PC-3 (cell line): ENCODE results near the gene LRRC39. TPM values are rescaled to one million over a fixed set of nuclear protein-coding genes. Genes with fewer than 3 reads are reported as not detected.

ENCODE experiments used
- ATAC-seq: fragments of 200-7000 bp; cut with Tn5 transposase; 2 replicates; pipeline ENCODE4 v1.9.1; 2020; ENCODE audit warnings: mild to moderate bottlenecking, moderate library complexity
- BruUV-seq: library from RNA; stranded (reverse); fragments of 400-500 nt; replicated peaks from 2 replicates; lab custom pipeline; 2021; lab: Mats Ljungman, UMichigan
- CTCF ChIA-PET: fragments of 300-600 bp; sonication (Branson Sonifier 250); formaldehyde crosslinking; loops from one replicate; lab custom pipeline; 2022; ENCODE audit warnings: antibody characterized with exemption; lab: Charles Lee
- POLR2A ChIA-PET: fragments of 300-600 bp; sonication (Branson Sonifier 250); formaldehyde crosslinking; loops from one replicate; lab custom pipeline; 2022; ENCODE audit warnings: antibody characterized with exemption; ENCODE audit not compliant: unreplicated experiment; lab: Charles Lee
- DNase-seq: peaks from one replicate; pipeline ENCODE4 v3.0.0-alpha.2; 2015
- H2AFZ ChIP-seq: fragments of 300-600 bp; sonication (generic); 2 replicates; pipeline ENCODE4 v1.6.0; 2016; ENCODE audit warnings: antibody characterized with exemption, low read length
- H3F3A ChIP-seq: fragments of 300-600 bp; sonication (generic); one replicate; pipeline ENCODE4 v1.6.0; 2017; ENCODE audit warnings: antibody characterized with exemption, low read length, control low read depth, mild to moderate bottlenecking; ENCODE audit not compliant: unreplicated experiment
- H3K27ac ChIP-seq: fragments of 300-600 bp; sonication (generic); 2 replicates; pipeline ENCODE4 v1.5.1; 2016; ENCODE audit warnings: mild to moderate bottlenecking, low read length
- H3K27me3 ChIP-seq: fragments of 300-600 bp; sonication (generic); 2 replicates; pipeline ENCODE4 v1.6.1; 2016; ENCODE audit warnings: low read length, mixed read lengths
- H3K36me3 ChIP-seq: fragments of 300-600 bp; sonication (generic); 2 replicates; pipeline ENCODE4 v1.6.1; 2016; ENCODE audit warnings: low read depth, mixed run types, low read length, mixed read lengths
- H3K4me1 ChIP-seq: fragments of 300-600 bp; sonication (generic); 2 replicates; pipeline ENCODE4 v1.5.1; 2016; ENCODE audit warnings: low read length; ENCODE audit not compliant: insufficient read depth
- H3K4me2 ChIP-seq: fragments of 300-600 bp; sonication (generic); 2 replicates; pipeline ENCODE4 v1.6.0; 2016; ENCODE audit warnings: low read length
- H3K4me3 ChIP-seq: fragments of 300-600 bp; sonication (generic); 2 replicates; pipeline ENCODE4 v1.5.1; 2016; ENCODE audit warnings: mild to moderate bottlenecking, low read length, mixed read lengths
- H3K79me2 ChIP-seq: fragments of 300-600 bp; sonication (generic); 2 replicates; pipeline ENCODE4 v1.6.1; 2017; ENCODE audit warnings: low read length, mixed read lengths
- H3K9ac ChIP-seq: fragments of 300-600 bp; sonication (generic); 2 replicates; pipeline ENCODE4 v1.6.0; 2016; ENCODE audit warnings: mild to moderate bottlenecking, low read length
- H3K9me2 ChIP-seq: fragments of 300-600 bp; sonication (generic); replicated peaks from 2 replicates; pipeline ENCODE4 v1.6.1; 2016; ENCODE audit warnings: mixed run types, low read length, mixed read lengths
- H3K9me3 ChIP-seq: fragments of 300-600 bp; sonication (generic); 2 replicates; pipeline ENCODE4 v1.6.1; 2016; ENCODE audit warnings: low read length, mixed read lengths
- H4K20me1 ChIP-seq: fragments of 300-600 bp; sonication (generic); 2 replicates; pipeline ENCODE4 v1.6.1; 2016; ENCODE audit warnings: low read length, mixed read lengths
- CTCF ChIP-seq: fragments of 300-600 bp; sonication (generic); conservative IDR thresholded peaks from 2 replicates; pipeline ENCODE4 v1.5.1; 2017; ENCODE audit warnings: antibody characterized with exemption, low read depth, mild to moderate bottlenecking, low read length
- EZH2 ChIP-seq: fragments of 300-600 bp; sonication (generic); IDR thresholded peaks from one replicate; pipeline ENCODE4 v1.6.1; 2017; ENCODE audit warnings: antibody characterized with exemption, mild to moderate bottlenecking, low read length; ENCODE audit not compliant: unreplicated experiment
- EZH2phosphoT487 ChIP-seq: fragments of 300-600 bp; sonication (generic); IDR thresholded peaks from 2 replicates; pipeline ENCODE4 v1.6.1; 2018; ENCODE audit warnings: mild to moderate bottlenecking, antibody characterized with exemption, low read length, borderline replicate concordance
- intact Hi-C: fragments of 100-400 bp; cut with micrococcal nuclease; formaldehyde crosslinking; loops from 2 replicates; pipeline ENCODE4 v1.9.0; 2023
- total RNA-seq: library from RNA; depleted of rRNA; stranded (reverse); fragments of >200 nt; gene quantifications from 2 replicates; pipeline ENCODE4 v1.2.3, GENCODE V29; 2014; rRNA removed

The LRRC39 gene
- total RNA-seq, 1 experiment from 2014 or later: 0.84 TPM

- intact Hi-C loops: no loop called here
- POLR2A ChIA-PET: no interaction called here
Measured at GRCh38 chr1:100101564-100101963, 76.5 kb downstream of the LRRC39 start.

GRCh38 chr1:100100202-100100601 lies 77.9 kb downstream of the LRRC39 start:
- POLR2A ChIA-PET: no interaction called here
- no peak for DNase-seq
- no peak overlapping the region for H3K27ac ChIP-seq
- no peaks in the 10 kb centered on the region for H3F3A ChIP-seq
- intact Hi-C loops: no loop called here
- no peaks in the 10 kb centered on the region for H3K27me3 ChIP-seq
- H3K4me2 ChIP-seq: no peak overlapping the region
- no peaks in the 10 kb centered on the region for H3K9me3 ChIP-seq
- no TSS peak for BruUV-seq
- H3K9me2 ChIP-seq: no peaks in the 10 kb centered on the region
- H2AFZ ChIP-seq: no peak overlapping the region
- no peak overlapping the region for H3K4me3 ChIP-seq
- peaks cover 55% of the 10 kb centered on the region for H3K36me3 ChIP-seq
- CTCF ChIA-PET: no interaction called here
- TF ChIP-seq EZH2phosphoT487 (no peak), EZH2 (no peak)
- H3K4me1 ChIP-seq: no peaks in the 10 kb centered on the region
- H4K20me1 ChIP-seq: no peaks in the 10 kb centered on the region
- H3K9ac ChIP-seq: no peak overlapping the region
- no peaks in the 10 kb centered on the region for H3K79me2 ChIP-seq
- no peak for ATAC-seq

More at GRCh38 chr1:100101564-100101963, 76.5 kb downstream of the LRRC39 start:
- no peak for TF ChIP-seq CTCF
- no peak for TF ChIP-seq EZH2phosphoT487
- TF ChIP-seq EZH2: no peak
- H3K27ac ChIP-seq: no peak overlapping the region
- no peaks in the 10 kb centered on the region for H3K9me2 ChIP-seq
- no peak overlapping the region for H3K9ac ChIP-seq
- BruUV-seq: no TSS peak
- H3F3A ChIP-seq: no peaks in the 10 kb centered on the region
- peaks cover 58% of the 10 kb centered on the region for H3K36me3 ChIP-seq
- H3K4me3 ChIP-seq: no peak overlapping the region
- no peak overlapping the region for H2AFZ ChIP-seq
- ATAC-seq (no peak), DNase-seq (no peak)
- H3K4me1 ChIP-seq: no peaks in the 10 kb centered on the region
- H3K79me2 ChIP-seq: no peaks in the 10 kb centered on the region
- H4K20me1 ChIP-seq: no peaks in the 10 kb centered on the region
- H3K9me3 ChIP-seq: no peaks in the 10 kb centered on the region
- no peaks in the 10 kb centered on the region for H3K27me3 ChIP-seq
- H3K4me2 ChIP-seq: no peak overlapping the region
- CTCF ChIA-PET: no interaction called here

Other genes with a start within 250 kb of the LRRC39 start
- 31.4 and 46.5 TPM in 2 replicates for gene SLC35A3, start 208.3 kb downstream of the LRRC39 start, total RNA-seq
- gene SASS6, start 45.3 kb downstream of the LRRC39 start, total RNA-seq: 9.0 and 9.2 TPM in 2 replicates
- 6.7 and 9.4 TPM in 2 replicates for gene TRMT13, start 45.1 kb downstream of the LRRC39 start, total RNA-seq
- gene DBT, start 71.6 kb upstream of the LRRC39 start, total RNA-seq: 5.1 and 6.1 TPM in 2 replicates
- 34.4 and 41.7 TPM in 2 replicates for gene RTCA, start 88.0 kb upstream of the LRRC39 start, total RNA-seq
- 3.4 and 3.7 TPM in 2 replicates for gene CDC14A, start 174.2 kb upstream of the LRRC39 start, total RNA-seq